Trophoblast cell (in vitro differentiated cells and primary cell): ENCODE results near the gene PAPPA.

Experiments used
- DNase-seq, 2 donors: peaks; one replicate each; pipeline ENCODE4 v3.0.0-alpha.2; 2016
- H2AFZ ChIP-seq: 2 replicates; pipeline ENCODE4 v1.6.1; 2013; ENCODE audit warnings: low read length, moderate library complexity, mild to moderate bottlenecking; ENCODE audit not compliant: insufficient read depth, poor library complexity
- H2AK5ac ChIP-seq: 2 replicates; pipeline ENCODE4 v1.6.1; 2013; ENCODE audit warnings: mild to moderate bottlenecking, low read length
- H2BK120ac ChIP-seq: 2 replicates; pipeline ENCODE4 v1.6.1; 2013; ENCODE audit warnings: low read length, mild to moderate bottlenecking, moderate library complexity; ENCODE audit not compliant: insufficient read depth, poor library complexity
- H2BK12ac ChIP-seq: 2 replicates; pipeline ENCODE4 v1.6.1; 2013; ENCODE audit warnings: mild to moderate bottlenecking, low read length, moderate library complexity
- H2BK5ac ChIP-seq: 2 replicates; pipeline ENCODE4 v1.6.1; 2013; ENCODE audit warnings: low read length, low read depth, moderate library complexity, mild to moderate bottlenecking; ENCODE audit not compliant: poor library complexity
- H3K14ac ChIP-seq: 2 replicates; pipeline ENCODE4 v1.6.1; 2013; ENCODE audit warnings: mild to moderate bottlenecking, low read length
- H3K18ac ChIP-seq: 2 replicates; pipeline ENCODE4 v1.6.1; 2013; ENCODE audit warnings: mild to moderate bottlenecking, low read length
- H3K23ac ChIP-seq: 2 replicates; pipeline ENCODE4 v1.6.1; 2013; ENCODE audit warnings: low read length
- H3K27ac ChIP-seq: 2 replicates; pipeline ENCODE4 v1.5.1; 2013; ENCODE audit warnings: low read depth, mild to moderate bottlenecking, inconsistent platforms, low read length, moderate library complexity
- H3K27me3 ChIP-seq: 2 replicates; pipeline ENCODE4 v1.6.1; 2013; ENCODE audit warnings: inconsistent platforms, mild to moderate bottlenecking, low read length, moderate library complexity; ENCODE audit not compliant: insufficient read depth
- H3K36me3 ChIP-seq, 2 experiments: 1 replicate in 1 of 2; 2 replicates in 1 of 2; pipeline ENCODE4 v1.6.1; 2013; ENCODE audit warnings: low read length in 2 of 2, mild to moderate bottlenecking in 2 of 2, moderate library complexity in 1 of 2; ENCODE audit not compliant: insufficient read depth in 2 of 2, control insufficient read depth in 1 of 2
- H3K4ac ChIP-seq: 2 replicates; pipeline ENCODE4 v1.6.1; 2013; ENCODE audit warnings: low read depth, mild to moderate bottlenecking, low read length, moderate library complexity
- H3K4me1 ChIP-seq, 2 experiments: 1 replicate in 1 of 2; 2 replicates in 1 of 2; pipeline ENCODE4 v1.6.1; 2013; ENCODE audit warnings: low read length in 2 of 2, mild to moderate bottlenecking in 2 of 2, moderate library complexity in 1 of 2; ENCODE audit not compliant: insufficient read depth in 2 of 2, control insufficient read depth in 1 of 2
- H3K4me2 ChIP-seq: 2 replicates; pipeline ENCODE4 v1.6.1; 2013; ENCODE audit warnings: inconsistent platforms, mild to moderate bottlenecking, low read length, moderate library complexity
- H3K4me3 ChIP-seq: 2 replicates; pipeline ENCODE4 v1.5.1; 2013; ENCODE audit warnings: mild to moderate bottlenecking, low read depth, low read length, inconsistent platforms
- H3K79me1 ChIP-seq: one replicate; pipeline ENCODE4 v1.6.1; 2013; ENCODE audit warnings: low read length
- H3K79me2 ChIP-seq: 2 replicates; pipeline ENCODE4 v1.6.1; 2013; ENCODE audit warnings: low read length, mild to moderate bottlenecking; ENCODE audit not compliant: control insufficient read depth, insufficient read depth, poor library complexity
- H3K9ac ChIP-seq: 2 replicates; pipeline ENCODE4 v1.6.1; 2013; ENCODE audit warnings: mild to moderate bottlenecking, low read length
- H3K9me3 ChIP-seq: 2 replicates; pipeline ENCODE4 v1.6.1; 2013; ENCODE audit warnings: low read depth, mild to moderate bottlenecking, control low read depth, inconsistent platforms, low read length; ENCODE audit not compliant: insufficient read depth
- H4K12ac ChIP-seq: 2 replicates; pipeline ENCODE4 v1.6.1; 2013; ENCODE audit warnings: low read depth, mild to moderate bottlenecking, low read length, moderate library complexity
- H4K8ac ChIP-seq: 2 replicates; pipeline ENCODE4 v1.6.1; 2013; ENCODE audit warnings: low read depth, mild to moderate bottlenecking, low read length, moderate library complexity
- H4K91ac ChIP-seq: one replicate; pipeline ENCODE4 v1.6.1; 2013; ENCODE audit warnings: low read depth, mild to moderate bottlenecking, low read length, moderate library complexity
- WGBS: extraction: QIAGEN DNeasy Blood & Tissue Kit; methylation state at CpG from one replicate; pipeline ENCODE4 v1.1.7; 2013; ENCODE audit warnings: missing lambda C conversion rate; ENCODE audit not compliant: insufficient read length, insufficient coverage; ENCODE audit errors: extremely low coverage; 5-methylcytosine and 5-hydroxymethylcytosine counted together

The PAPPA gene

GRCh38 chr9:116390303-116391228 is 237.0 kb downstream of the PAPPA start:
- Histone ChIP-seq H4K91ac (no peak overlapping the region), H3K9me3 (peaks cover 2% of the 10 kb centered on the region), H3K4me1 (peaks cover 7 to 8% of the 10 kb centered on the region in 2 experiments), H4K8ac (no peak overlapping the region), H2BK12ac (no peak overlapping the region), H3K36me3 (peaks cover 0 to 5% of the 10 kb centered on the region in 2 experiments), H3K79me2 (no peaks in the 10 kb centered on the region), H3K4ac (no peak overlapping the region), H2AFZ (no peak overlapping the region), H3K4me3 (no peak overlapping the region), H2BK5ac (no peak overlapping the region), H2BK120ac (no peak overlapping the region), H2AK5ac (no peak overlapping the region), H3K18ac (no peak overlapping the region), H3K9ac (no peak overlapping the region), H3K23ac (no peak overlapping the region), H3K4me2 (no peak overlapping the region), H3K27me3 (no peaks in the 10 kb centered on the region), H3K14ac (no peak overlapping the region), H4K12ac (no peak overlapping the region), H3K27ac (no peak overlapping the region), H3K79me1 (no peaks in the 10 kb centered on the region)
- no peak for DNase-seq
- 100% methylated on average over 1 of the region's 7 CpGs for WGBS

GRCh38 chr9:116391306-116391900 is 237.8 kb downstream of the PAPPA start:
- H3K4me1 ChIP-seq: peaks cover 7 to 8% of the 10 kb centered on the region in 2 experiments
- H2AK5ac ChIP-seq: no peak overlapping the region
- H3K27ac ChIP-seq: no peak overlapping the region
- H3K4me3 ChIP-seq: no peak overlapping the region
- peak overlapping the region; percentile 10 for H2BK12ac ChIP-seq
- H3K9me3 ChIP-seq: peaks cover 2% of the 10 kb centered on the region
- H2BK5ac ChIP-seq: no peak overlapping the region
- WGBS: no CpG with 5 or more reads among the region's 4 CpGs
- no peak overlapping the region for H3K4ac ChIP-seq
- H3K79me2 ChIP-seq: no peaks in the 10 kb centered on the region
- no peaks in the 10 kb centered on the region for H3K27me3 ChIP-seq
- H2AFZ ChIP-seq: no peak overlapping the region
- H2BK120ac ChIP-seq: peak overlapping the region; percentile 33
- H3K18ac ChIP-seq: no peak overlapping the region
- H3K14ac ChIP-seq: no peak overlapping the region
- H4K12ac ChIP-seq: no peak overlapping the region
- no peak overlapping the region for H3K4me2 ChIP-seq
- H3K9ac ChIP-seq: no peak overlapping the region
- no peak overlapping the region for H4K91ac ChIP-seq
- DNase-seq: peak; percentile 36 to 44
- H4K8ac ChIP-seq: no peak overlapping the region
- H3K79me1 ChIP-seq: no peaks in the 10 kb centered on the region
- H3K23ac ChIP-seq: no peak overlapping the region
- H3K36me3 ChIP-seq: peaks cover 0 to 8% of the 10 kb centered on the region in 2 experiments

GRCh38 chr9:116393198-116393597 is 239.6 kb downstream of the PAPPA start:
- no peak overlapping the region for H4K12ac ChIP-seq
- no peaks in the 10 kb centered on the region for H3K27me3 ChIP-seq
- H2AK5ac ChIP-seq: no peak overlapping the region
- H4K91ac ChIP-seq: no peak overlapping the region
- no peak overlapping the region for H4K8ac ChIP-seq
- H3K14ac ChIP-seq: no peak overlapping the region
- no peak overlapping the region for H3K9ac ChIP-seq
- H2BK120ac ChIP-seq: no peak overlapping the region
- no peak overlapping the region for H2AFZ ChIP-seq
- no peak overlapping the region for H2BK5ac ChIP-seq
- no peak overlapping the region for H2BK12ac ChIP-seq
- no peak overlapping the region for H3K27ac ChIP-seq
- no peaks in the 10 kb centered on the region for H3K79me2 ChIP-seq
- peaks cover 2% of the 10 kb centered on the region for H3K9me3 ChIP-seq
- peaks cover 0 to 14% of the 10 kb centered on the region in 2 experiments for H3K36me3 ChIP-seq
- DNase-seq: no peak
- H3K4me2 ChIP-seq: no peak overlapping the region
- H3K79me1 ChIP-seq: no peaks in the 10 kb centered on the region
- no CpG with 5 or more reads among the region's 1 CpG for WGBS
- no peak overlapping the region for H3K23ac ChIP-seq
- H3K4me3 ChIP-seq: no peak overlapping the region
- H3K18ac ChIP-seq: no peak overlapping the region
- H3K4ac ChIP-seq: no peak overlapping the region
- H3K4me1 ChIP-seq: peaks cover 7 to 8% of the 10 kb centered on the region in 2 experiments

GRCh38 chr9:116394070-116394469 is 240.5 kb downstream of the PAPPA start:
- no peaks in the 10 kb centered on the region for H3K79me1 ChIP-seq
- H4K12ac ChIP-seq: no peak overlapping the region
- no peak overlapping the region for H2BK5ac ChIP-seq
- no peak overlapping the region for H3K4ac ChIP-seq
- no peak overlapping the region for H3K14ac ChIP-seq
- H3K4me1 ChIP-seq: peaks cover 7 to 8% of the 10 kb centered on the region in 2 experiments
- no peak overlapping the region for H3K9ac ChIP-seq
- H2BK12ac ChIP-seq: no peak overlapping the region
- H3K36me3 ChIP-seq: peaks cover 0 to 14% of the 10 kb centered on the region in 2 experiments
- WGBS: 100% methylated on average over 3 of the region's 6 CpGs
- H3K4me2 ChIP-seq: no peak overlapping the region
- no peaks in the 10 kb centered on the region for H3K27me3 ChIP-seq
- no peak overlapping the region for H2BK120ac ChIP-seq
- no peak overlapping the region for H3K27ac ChIP-seq
- H3K23ac ChIP-seq: no peak overlapping the region
- peak in 1 of 2 donors; percentile 60 for DNase-seq
- no peak overlapping the region for H4K91ac ChIP-seq
- H4K8ac ChIP-seq: no peak overlapping the region
- no peak overlapping the region for H3K4me3 ChIP-seq
- peaks cover 2% of the 10 kb centered on the region for H3K9me3 ChIP-seq
- no peak overlapping the region for H3K18ac ChIP-seq
- H2AK5ac ChIP-seq: no peak overlapping the region
- no peaks in the 10 kb centered on the region for H3K79me2 ChIP-seq
- no peak overlapping the region for H2AFZ ChIP-seq
